Measurements from ENCODE around the gene FAM3C.
A peak's percentile ranks its signal among the peaks of the same experiment; 100 is the strongest.

DNA sequence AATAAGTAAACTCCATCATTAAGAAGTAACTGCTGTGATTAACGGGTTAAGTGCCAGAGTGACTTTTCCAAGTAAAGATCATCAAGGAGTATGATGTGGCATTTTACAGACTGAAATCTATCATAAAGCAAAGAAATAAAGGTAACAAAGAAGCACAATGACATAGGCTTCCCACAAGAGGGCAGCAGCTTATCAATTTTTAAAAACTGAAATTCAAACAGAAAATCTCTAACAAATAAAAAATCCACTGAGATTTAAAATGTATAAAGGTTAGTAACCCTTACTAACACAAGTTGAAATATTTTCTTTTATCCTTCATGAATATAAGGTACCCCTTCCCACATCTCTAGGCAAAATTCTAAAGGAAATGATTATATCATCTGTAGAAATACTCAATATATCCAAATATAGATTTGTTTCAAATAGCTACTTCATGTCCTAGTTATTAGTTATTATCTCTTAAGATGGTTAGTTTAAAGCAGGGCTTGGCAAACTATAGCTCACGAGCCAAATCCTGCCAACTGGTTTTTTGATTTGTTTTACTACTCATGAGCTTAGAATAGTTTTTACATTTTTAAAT, 29.2 kb downstream of the FAM3C start:
- TF ChIP-seq CTCF (conservative IDR thresholded peaks at IDR 0.05 in 1 of 2, IDR thresholded peaks at IDR 0.05 in 1 of 2; ENCODE audit: extremely low read depth in 1 of 2, insufficient read depth in 1 of 2, low read depth in 1 of 2, low read length in 2 of 2), result peak; percentile 69
- TF ChIP-seq EZH2 (IDR thresholded peaks at IDR 0.05; ENCODE audit: borderline replicate concordance, low read length), result no peak

Measured in mammary epithelial cell (primary cell).